GM18861 (cell line): ENCODE data around the gene CCR6.
"Not testable (repeated sequence)": the region's sequence is repeated elsewhere in the genome, so short reads cannot be mapped to it uniquely, and the experiment has no call there.

Experiments
- ATAC-seq: cut with Tn5 transposase; IDR thresholded peaks from one replicate; pipeline ENCODE4 v1.9.1; 2021; ENCODE audit not compliant: unreplicated experiment

CCR6 gene

GRCh38 chr6:167165858-167166471 is 43.1 kb downstream of the CCR6 start:
- ATAC-seq: no peak

- not testable (repeated sequence) for ATAC-seq
Measured at GRCh38 chr6:167167699-167168098, 44.8 kb downstream of the CCR6 start.

- ATAC-seq: not testable (repeated sequence)
Measured at GRCh38 chr6:167168296-167168695, 45.4 kb downstream of the CCR6 start.

- not testable (repeated sequence) for ATAC-seq
Measured at GRCh38 chr6:167169867-167170266, 47.0 kb downstream of the CCR6 start.

- not testable (repeated sequence) for ATAC-seq
Measured at GRCh38 chr6:167171300-167171699, 48.4 kb downstream of the CCR6 start.

- not testable (repeated sequence) for ATAC-seq
Measured at GRCh38 chr6:167172011-167172410, 49.1 kb downstream of the CCR6 start.

GRCh38 chr6:167177271-167177670 is 54.4 kb downstream of the CCR6 start:
- not testable (repeated sequence) for ATAC-seq

GRCh38 chr6:167178896-167179655 is 56.2 kb downstream of the CCR6 start:
- ATAC-seq: not testable (repeated sequence)

- ATAC-seq: not testable (repeated sequence)
Measured at GRCh38 chr6:167180086-167180485, 57.2 kb downstream of the CCR6 start.

- not testable (repeated sequence) for ATAC-seq
Measured at GRCh38 chr6:167181351-167181750, 58.5 kb downstream of the CCR6 start.

- peak; percentile 74 for ATAC-seq
Measured at GRCh38 chr6:167182913-167183314, 60.0 kb downstream of the CCR6 start.

GRCh38 chr6:167185101-167185500 is 62.2 kb downstream of the CCR6 start:
- ATAC-seq: not testable (repeated sequence)

GRCh38 chr6:167187275-167187674 is 64.4 kb downstream of the CCR6 start:
- ATAC-seq: not testable (repeated sequence)
